Keratinocyte (primary cell): Measurements from ENCODE around the gene ZSCAN21. TPM values are rescaled to one million over a fixed set of nuclear protein-coding genes. Genes with fewer than 3 reads are reported as not detected.

ENCODE experiments used
- DNase-seq: peaks from one replicate; pipeline ENCODE4 v3.0.0-alpha.2; 2011; ENCODE audit warnings: low read depth, missing footprints, low spot score
- FAIRE-seq: peaks from 2 replicates; lab custom pipeline; 2011; peaks lifted over from hg19 to GRCh38; lab: Jason Lieb, UNC
- H2AFZ ChIP-seq: 2 replicates; pipeline ENCODE4 v1.6.0; 2012; ENCODE audit warnings: low read length, control low read depth, inconsistent platforms; ENCODE audit not compliant: control insufficient read depth
- H3K27ac ChIP-seq: 2 replicates; pipeline ENCODE4 v1.5.1; 2011; ENCODE audit warnings: low read length; ENCODE audit not compliant: control insufficient read depth, insufficient read depth
- H3K27me3 ChIP-seq: 3 replicates; pipeline ENCODE4 v1.6.0; 2011; ENCODE audit warnings: low read length; ENCODE audit not compliant: control insufficient read depth, insufficient read depth; ENCODE audit errors: extremely low read depth
- H3K36me3 ChIP-seq, 2 experiments: 2 replicates in 1 of 2; 3 replicates in 1 of 2; pipeline ENCODE4 v1.5.1; 2011; ENCODE audit warnings: low read length in 2 of 2, mild to moderate bottlenecking in 1 of 2; ENCODE audit not compliant: control insufficient read depth in 2 of 2, insufficient read depth in 2 of 2; ENCODE audit errors: extremely low read depth in 1 of 2
- H3K4me1 ChIP-seq: 3 replicates; pipeline ENCODE4 v1.5.1; 2011; ENCODE audit warnings: low read length; ENCODE audit not compliant: control insufficient read depth, insufficient read depth; ENCODE audit errors: extremely low read depth
- H3K4me2 ChIP-seq: 3 replicates; pipeline ENCODE4 v1.6.0; 2011; ENCODE audit warnings: low read depth, low read length; ENCODE audit not compliant: control insufficient read depth, insufficient read depth; ENCODE audit errors: extremely low read depth
- H3K4me3 ChIP-seq, 3 experiments: fragments of 200-600 bp in 1 of 3; sonication (generic) in 1 of 3; 2 replicates in 2 of 3; 3 replicates in 1 of 3; pipeline ENCODE4 v1.5.1; 2011 to 2016; ENCODE audit warnings: low read length in 3 of 3, mild to moderate bottlenecking in 3 of 3, control low read depth in 2 of 3, inconsistent platforms in 1 of 3, low read depth in 1 of 3, mixed read lengths in 1 of 3, mixed run types in 1 of 3, moderate library complexity in 1 of 3; ENCODE audit not compliant: control insufficient read depth in 2 of 3, insufficient read depth in 2 of 3; ENCODE audit errors: extremely low read depth in 1 of 3
- H3K79me2 ChIP-seq: 2 replicates; pipeline ENCODE4 v1.6.0; 2012; ENCODE audit warnings: low read length; ENCODE audit not compliant: control insufficient read depth, insufficient read depth
- H3K9ac ChIP-seq: 3 replicates; pipeline ENCODE4 v1.6.0; 2011; ENCODE audit warnings: low read length; ENCODE audit not compliant: control insufficient read depth, insufficient read depth; ENCODE audit errors: extremely low read depth
- H3K9me1 ChIP-seq: 3 replicates; pipeline ENCODE4 v1.6.0; 2011; ENCODE audit warnings: low read length; ENCODE audit not compliant: control insufficient read depth, insufficient read depth; ENCODE audit errors: extremely low read depth
- H3K9me3 ChIP-seq: 2 replicates; pipeline ENCODE4 v1.5.1; 2012; ENCODE audit warnings: low read depth, low read length; ENCODE audit not compliant: control insufficient read depth
- H4K20me1 ChIP-seq: 3 replicates; pipeline ENCODE4 v1.6.0; 2011; ENCODE audit warnings: low read length; ENCODE audit not compliant: control insufficient read depth, insufficient read depth; ENCODE audit errors: extremely low read depth
- EZH2 ChIP-seq: IDR thresholded peaks from one replicate; pipeline ENCODE4 v1.6.1; 2012; ENCODE audit warnings: inconsistent platforms, mild to moderate bottlenecking, low read length, moderate library complexity
- dilution Hi-C: fragments of 300-500 bp; cut with MboI; formaldehyde crosslinking; loops from one replicate; pipeline ENCODE4 v1.7.0; 2020; ENCODE audit warnings: low sequenced_read_pairs; ENCODE audit not compliant: extremely low pct_ligation_motif_present
- polyA plus RNA-seq, 5 experiments: library from polyadenylated mRNA; depleted of rRNA in 3 of 5; stranded (reverse) in 3 of 5; stranded (forward) in 1 of 5; unstranded in 1 of 5; fragments of >200 nt; gene quantifications; 1 replicate in 1 of 5; 2 replicates in 3 of 5; 3 replicates in 1 of 5; pipeline versions ENCODE4 v1.2.1 to v1.2.3, GENCODE V29; 2011 to 2012; ENCODE audit warnings: missing spikeins in 2 of 5, low read depth in 1 of 5, low replicate concordance in 1 of 5
- TF ChIP-seq, protein P1 (sequence below), 3 experiments: IDR thresholded peaks in 1 of 3; conservative IDR thresholded peaks in 1 of 3; optimal IDR thresholded peaks in 1 of 3; 2 replicates in 2 of 3; 3 replicates in 1 of 3; pipeline versions ENCODE3 to v1.5.1; 2011; ENCODE audit warnings: low read length in 3 of 3, mild to moderate bottlenecking in 3 of 3, moderate library complexity in 2 of 3, control low read depth in 1 of 3, inconsistent platforms in 1 of 3; ENCODE audit not compliant: insufficient read depth in 2 of 3; ENCODE audit errors: extremely low read depth in 1 of 3

Gene ZSCAN21
- polyA plus RNA-seq, 1 donor (not counting 4 experiments of a cell fraction or from before 2014, with no cell fraction given), result 12.6 TPM

DNA sequence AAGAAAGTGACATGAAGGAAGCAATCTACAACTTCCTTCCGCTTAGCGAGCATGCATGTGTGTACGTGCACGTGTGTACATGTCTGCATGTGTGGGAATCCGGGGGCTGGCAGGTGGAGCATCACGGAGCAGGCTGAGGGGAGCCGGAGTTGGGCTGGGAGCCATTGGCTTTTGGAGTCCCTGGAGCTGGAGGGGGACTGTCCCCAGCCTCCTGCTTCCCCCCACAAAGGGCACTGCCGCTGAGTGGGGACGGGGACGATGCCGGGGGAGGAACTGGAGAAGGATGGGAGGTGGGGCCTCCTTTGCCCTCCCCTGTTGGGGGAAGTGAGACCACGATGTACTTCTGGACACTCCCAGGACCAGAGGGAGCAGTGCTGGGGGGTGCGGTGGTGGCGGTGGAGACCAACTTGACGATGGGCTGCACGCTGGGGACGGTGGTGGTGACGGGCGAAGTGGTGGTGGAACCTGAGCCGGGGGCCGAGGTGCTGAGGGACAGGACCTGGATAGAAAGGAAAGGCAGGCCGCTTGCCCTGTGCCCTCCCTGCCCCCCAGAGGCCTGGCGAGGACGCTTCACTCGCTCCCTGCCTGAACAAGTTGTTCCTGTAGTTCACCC lies 57.7 kb downstream of the ZSCAN21 start:
- dilution Hi-C loops, result no loop called here
- H3K4me3 ChIP-seq, result no peak overlapping the region
- no peak overlapping the region for H3K9ac ChIP-seq
- no peak for DNase-seq
- H3K4me1 ChIP-seq, result peaks cover 4% of the 10 kb centered on the region
- no peaks in the 10 kb centered on the region for H3K27me3 ChIP-seq
- no peak for FAIRE-seq
- H3K9me1 ChIP-seq, result no peaks in the 10 kb centered on the region
- H3K9me3 ChIP-seq, result no peaks in the 10 kb centered on the region
- H3K36me3 ChIP-seq, result peaks cover 10 to 45% of the 10 kb centered on the region in 2 experiments
- H3K27ac ChIP-seq, result no peak overlapping the region
- peaks cover 4% of the 10 kb centered on the region for H3K79me2 ChIP-seq
- no peak overlapping the region for H3K4me2 ChIP-seq
- H2AFZ ChIP-seq, result no peak overlapping the region
- TF ChIP-seq, protein P1, sequence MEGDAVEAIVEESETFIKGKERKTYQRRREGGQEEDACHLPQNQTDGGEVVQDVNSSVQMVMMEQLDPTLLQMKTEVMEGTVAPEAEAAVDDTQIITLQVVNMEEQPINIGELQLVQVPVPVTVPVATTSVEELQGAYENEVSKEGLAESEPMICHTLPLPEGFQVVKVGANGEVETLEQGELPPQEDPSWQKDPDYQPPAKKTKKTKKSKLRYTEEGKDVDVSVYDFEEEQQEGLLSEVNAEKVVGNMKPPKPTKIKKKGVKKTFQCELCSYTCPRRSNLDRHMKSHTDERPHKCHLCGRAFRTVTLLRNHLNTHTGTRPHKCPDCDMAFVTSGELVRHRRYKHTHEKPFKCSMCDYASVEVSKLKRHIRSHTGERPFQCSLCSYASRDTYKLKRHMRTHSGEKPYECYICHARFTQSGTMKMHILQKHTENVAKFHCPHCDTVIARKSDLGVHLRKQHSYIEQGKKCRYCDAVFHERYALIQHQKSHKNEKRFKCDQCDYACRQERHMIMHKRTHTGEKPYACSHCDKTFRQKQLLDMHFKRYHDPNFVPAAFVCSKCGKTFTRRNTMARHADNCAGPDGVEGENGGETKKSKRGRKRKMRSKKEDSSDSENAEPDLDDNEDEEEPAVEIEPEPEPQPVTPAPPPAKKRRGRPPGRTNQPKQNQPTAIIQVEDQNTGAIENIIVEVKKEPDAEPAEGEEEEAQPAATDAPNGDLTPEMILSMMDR (optimal IDR thresholded peaks at IDR 0.05 in 1 of 3, IDR thresholded peaks at IDR 0.05 in 1 of 3, conservative IDR thresholded peaks at IDR 0.05 in 1 of 3; ENCODE audit: extremely low read depth in 1 of 3, insufficient read depth in 2 of 3, low read length in 3 of 3), result no peak
- TF ChIP-seq EZH2, result no peak
- H4K20me1 ChIP-seq, result no peaks in the 10 kb centered on the region

DNA sequence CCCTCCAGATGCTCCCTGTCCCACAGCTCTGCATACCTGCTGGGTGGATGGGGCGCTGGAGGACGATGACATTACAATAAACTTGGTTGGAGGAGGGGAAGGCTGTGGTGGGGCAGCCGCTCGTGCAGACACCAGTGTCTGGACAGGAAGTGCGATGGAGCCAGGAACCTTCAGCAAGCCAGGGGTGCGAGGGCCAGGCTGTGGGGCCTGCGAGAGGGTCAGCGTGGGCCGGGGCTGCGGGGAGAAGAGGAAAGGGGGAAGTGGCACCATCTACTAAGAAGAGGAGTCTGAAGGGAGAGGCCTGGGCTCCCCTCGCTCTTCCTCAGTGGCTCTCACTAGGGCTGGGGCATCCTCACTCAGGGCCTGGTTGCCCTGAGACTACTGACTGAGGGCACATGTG lies 58.3 kb downstream of the ZSCAN21 start:
- Histone ChIP-seq H3K27me3 (no peaks in the 10 kb centered on the region), H3K9me3 (no peaks in the 10 kb centered on the region), H2AFZ (no peak overlapping the region), H3K9ac (no peak overlapping the region), H4K20me1 (no peaks in the 10 kb centered on the region), H3K4me3 (no peak overlapping the region), H3K4me2 (no peak overlapping the region), H3K4me1 (no peaks in the 10 kb centered on the region), H3K27ac (no peak overlapping the region), H3K79me2 (no peaks in the 10 kb centered on the region), H3K36me3 (peaks cover 10 to 46% of the 10 kb centered on the region in 2 experiments), H3K9me1 (no peaks in the 10 kb centered on the region)
- dilution Hi-C loops, result no loop called here
- DNase-seq (no peak), FAIRE-seq (no peak)
- no peak for TF ChIP-seq EZH2
- TF ChIP-seq, protein P1 (optimal IDR thresholded peaks at IDR 0.05 in 1 of 3, IDR thresholded peaks at IDR 0.05 in 1 of 3, conservative IDR thresholded peaks at IDR 0.05 in 1 of 3; ENCODE audit: extremely low read depth in 1 of 3, insufficient read depth in 2 of 3, low read length in 3 of 3), result no peak
